Spleen (tissue), 11 donors: ENCODE measurements around the gene FILIP1L. TPM values are rescaled to one million over a fixed set of nuclear protein-coding genes. Genes with fewer than 3 reads are reported as not detected.

Experiments
- DNase-seq: peaks from one replicate; pipeline ENCODE4 v3.0.0-alpha.2; 2020
- H3K27ac ChIP-seq, 8 donors: fragments of 200-600 bp; sonication (generic) in 7 of 8; 1 replicate in 4 of 8; 2 replicates in 4 of 8; pipeline versions ENCODE4 v1.5.0 to v1.8.0; 2016 to 2021; ENCODE audit warnings: inconsistent platforms in 4 of 8, mild to moderate bottlenecking in 4 of 8, moderate library complexity in 1 of 8
- H3K27me3 ChIP-seq, 7 donors: fragments of 200-600 bp; sonication (generic) in 6 of 7; replicated peaks in 1 of 7; 1 replicate in 4 of 7; 2 replicates in 3 of 7; pipeline versions ENCODE4 v1.5.0 to v1.8.0; 2016 to 2021; ENCODE audit warnings: inconsistent platforms in 3 of 7, mild to moderate bottlenecking in 1 of 7
- H3K36me3 ChIP-seq, 6 donors: fragments of 200-600 bp; sonication (generic) in 5 of 6; 1 replicate in 4 of 6; 2 replicates in 2 of 6; pipeline versions ENCODE4 v1.5.0 to v1.8.0; 2016 to 2021; ENCODE audit warnings: inconsistent platforms in 2 of 6
- H3K4me1 ChIP-seq, 6 donors: fragments of 200-600 bp; sonication (generic) in 5 of 6; 1 replicate in 3 of 6; 2 replicates in 3 of 6; pipeline versions ENCODE4 v1.5.0 to v1.8.0; 2016 to 2021; ENCODE audit warnings: inconsistent platforms in 3 of 6
- H3K4me3 ChIP-seq, 8 donors: fragments of 200-600 bp; sonication (generic) in 7 of 8; 1 replicate in 4 of 8; 2 replicates in 4 of 8; pipeline versions ENCODE4 v1.5.0 to v1.8.0; 2016 to 2021; ENCODE audit warnings: inconsistent platforms in 4 of 8, mild to moderate bottlenecking in 4 of 8, moderate library complexity in 2 of 8
- H3K9me3 ChIP-seq, 8 donors: fragments of 200-600 bp; sonication (generic) in 7 of 8; 1 replicate in 4 of 8; 2 replicates in 4 of 8; pipeline versions ENCODE4 v1.5.0 to v1.8.0; 2016 to 2021; ENCODE audit warnings: inconsistent platforms in 4 of 8
- CTCF ChIP-seq, 11 experiments: fragments of 200-600 bp in 7 of 11; fragments of 450-650 bp in 4 of 11; sonication (generic) in 4 of 11; IDR thresholded peaks in 8 of 11; conservative IDR thresholded peaks in 3 of 11; 1 replicate in 7 of 11; 2 replicates in 4 of 11; pipeline versions ENCODE4 v1.4.0 to v1.8.0; 2016 to 2021; ENCODE audit warnings: antibody characterized with exemption in 11 of 11, inconsistent platforms in 4 of 11, mild to moderate bottlenecking in 1 of 11
- POLR2A ChIP-seq, 3 donors: fragments of 450-650 bp; IDR thresholded peaks; one replicate each; pipeline ENCODE4 v1.5.1; 2017; ENCODE audit warnings: antibody characterized with exemption in 3 of 3, mild to moderate bottlenecking in 1 of 3
- POLR2AphosphoS5 ChIP-seq, 3 donors: sonication (generic); formaldehyde crosslinking; IDR thresholded peaks; one replicate each; pipeline ENCODE4 v1.5.1; 2017; ENCODE audit warnings: antibody characterized with exemption in 3 of 3
- WGBS, 5 donors: extraction: QIAGEN DNeasy Blood & Tissue Kit in 3 of 5; methylation state at CpG; one replicate each; pipeline versions ENCODE4 v1.1.5 to v1.1.7; 2013 to 2018; 5-methylcytosine and 5-hydroxymethylcytosine counted together
- intact Hi-C: fragments of 100-400 bp; cut with DNase I; formaldehyde crosslinking; loops from one replicate; pipeline ENCODE4 v1.15.0; 2023; ENCODE audit warnings: low total_unique reads
- polyA plus RNA-seq, 3 donors: library from polyadenylated mRNA; stranded (reverse); fragments of 200-250 nt; gene quantifications; one replicate each; pipeline ENCODE4 v1.2.1, GENCODE V29; 2013
- total RNA-seq, 7 donors: library from RNA; depleted of rRNA in 3 of 7; stranded (reverse); fragments of >200 nt in 3 of 7; fragmentation: NEBNext Ultra II Directional in 4 of 7; extraction: Animal tissue kit (Norgen Biotek cat#: 25700) in 4 of 7; gene quantifications; one replicate each; pipeline versions ENCODE4 v1.1.0 to v1.2.1, GENCODE V29; 2016 to 2021
- donor health status: healthy with polysubstance abuse.
- donor health status: DM: no; HTN: no; CAD: no; lungs with moderate emphysema.
- donor health status: DM: no; HTN: no; CAD: no.
- donor health status: Bipolar disorder and iron deficiency.
- donor health status: healthy.
- donor health status: DM: no; HTN: no; CAD: no.
- donor health status: DM: yes; HTN: yes; CAD: no.

Gene FILIP1L
- total and polyA plus RNA-seq, 10 donors, result 11.1 to 47.7 (median 30.9) TPM

GRCh38 chr3:99927671-99928457 is 186.4 kb downstream of the FILIP1L start:
- Histone ChIP-seq H3K4me3 (no peak overlapping the region), H3K27ac (no peak overlapping the region), H3K36me3 (peaks cover 0 to 4% (median 0%) of the 10 kb centered on the region in 6 donors), H3K4me1 (no peaks in the 10 kb centered on the region), H3K27me3 (no peaks in the 10 kb centered on the region), H3K9me3 (no peaks in the 10 kb centered on the region)
- no peak for DNase-seq
- intact Hi-C loops, result no loop called here
- 91 to 96% (median 92%) methylated on average over 7 of the region's 7 CpGs for WGBS, 5 donors
- no peak for TF ChIP-seq CTCF (IDR thresholded peaks at IDR 0.05 in 8 of 11, conservative IDR thresholded peaks at IDR 0.05 in 3 of 11)
- TF ChIP-seq POLR2A (IDR thresholded peaks at IDR 0.05), result no peak
- TF ChIP-seq POLR2AphosphoS5 (IDR thresholded peaks at IDR 0.05), result no peak

- TF ChIP-seq POLR2A (IDR thresholded peaks at IDR 0.05) (no peak), POLR2AphosphoS5 (IDR thresholded peaks at IDR 0.05) (no peak), CTCF (IDR thresholded peaks at IDR 0.05 in 8 of 11, conservative IDR thresholded peaks at IDR 0.05 in 3 of 11) (no peak)
- no peaks in the 10 kb centered on the region for H3K36me3 ChIP-seq
- 57 to 84% (median 72%) methylated on average over 4 of the region's 4 CpGs for WGBS, 5 donors
- H3K27me3 ChIP-seq, result no peaks in the 10 kb centered on the region
- intact Hi-C loops, result no loop called here
- H3K4me3 ChIP-seq, result no peak overlapping the region
- peak overlapping the region in 1 of 8 donors; percentile 19 for H3K27ac ChIP-seq
- H3K9me3 ChIP-seq, result no peaks in the 10 kb centered on the region
- no peak for DNase-seq
- H3K4me1 ChIP-seq, result peaks cover 2 to 10% (median 7%) of the 10 kb centered on the region in 6 donors
These were observed 188.6 kb downstream of the FILIP1L start for GRCh38 chr3:99925584-99926230.

GRCh38 chr3:99923873-99924272 is 190.4 kb downstream of the FILIP1L start:
- TF ChIP-seq CTCF (IDR thresholded peaks at IDR 0.05 in 8 of 11, conservative IDR thresholded peaks at IDR 0.05 in 3 of 11), result no peak
- TF ChIP-seq POLR2AphosphoS5 (IDR thresholded peaks at IDR 0.05), result no peak
- TF ChIP-seq POLR2A (IDR thresholded peaks at IDR 0.05), result no peak
- no peak overlapping the region for H3K4me3 ChIP-seq
- H3K27ac ChIP-seq, result no peak overlapping the region
- no peaks in the 10 kb centered on the region for H3K27me3 ChIP-seq
- H3K36me3 ChIP-seq, result no peaks in the 10 kb centered on the region
- DNase-seq, result no peak
- intact Hi-C loops, result no loop called here
- peaks cover 4 to 22% (median 11%) of the 10 kb centered on the region in 6 donors for H3K4me1 ChIP-seq
- no peaks in the 10 kb centered on the region for H3K9me3 ChIP-seq

GRCh38 chr3:99921986-99922385 is 192.3 kb downstream of the FILIP1L start:
- intact Hi-C loops, result no loop called here
- no peaks in the 10 kb centered on the region for H3K9me3 ChIP-seq

More at GRCh38 chr3:99921986-99922385, 192.3 kb downstream of the FILIP1L start:
- 86 to 100% (median 91%) methylated on average over 1 of the region's 1 CpG for WGBS, 5 donors
- H3K4me3 ChIP-seq, result no peak overlapping the region
- no peaks in the 10 kb centered on the region for H3K36me3 ChIP-seq
- peaks cover 4 to 22% (median 11%) of the 10 kb centered on the region in 6 donors for H3K4me1 ChIP-seq
- TF ChIP-seq POLR2A (IDR thresholded peaks at IDR 0.05), result no peak
- TF ChIP-seq CTCF (IDR thresholded peaks at IDR 0.05 in 8 of 11, conservative IDR thresholded peaks at IDR 0.05 in 3 of 11), result no peak
- no peak for TF ChIP-seq POLR2AphosphoS5 (IDR thresholded peaks at IDR 0.05)
- peak overlapping the region in 1 of 8 donors; percentile 58 for H3K27ac ChIP-seq
- no peaks in the 10 kb centered on the region for H3K27me3 ChIP-seq
- DNase-seq, result no peak
